Measurements from ENCODE around the gene WNK2.
"Not testable (repeated sequence)": the region's sequence is repeated elsewhere in the genome, so short reads cannot be mapped to it uniquely, and the experiment has no call there.

WNK2 gene

DNA sequence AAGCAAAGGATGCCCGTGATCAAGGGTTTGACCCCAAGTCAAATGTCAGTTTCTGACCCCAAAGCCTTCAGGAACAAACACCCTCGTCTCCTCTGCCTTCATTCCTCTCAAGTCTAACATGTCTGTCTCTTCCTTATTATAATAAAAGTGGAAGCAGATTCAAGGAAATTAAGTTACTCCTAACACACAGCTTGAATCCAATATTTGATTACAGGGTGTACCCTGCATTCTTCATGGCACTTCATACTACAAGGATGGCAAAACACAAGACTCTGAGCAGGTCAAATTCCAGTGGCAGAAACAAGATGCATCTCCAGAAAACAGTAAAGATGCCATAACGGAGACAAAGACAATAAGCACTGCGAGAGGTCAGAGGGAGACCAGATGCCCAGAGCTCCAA, 148.4 kb downstream of the WNK2 start:
- H2AFZ ChIP-seq (ENCODE audit: low read depth, low read length, severe bottlenecking): no peak overlapping the region
- no peak overlapping the region for H3K9ac ChIP-seq (ENCODE audit: low read length)
- no peak overlapping the region for H3K27ac ChIP-seq (ENCODE audit: low read depth, low read length)
- H3K4me2 ChIP-seq (ENCODE audit: low read depth, low read length, poor library complexity, severe bottlenecking): no peak overlapping the region
- H3F3A ChIP-seq (ENCODE audit: insufficient read depth): no peaks in the 10 kb centered on the region
- H3K36me3 ChIP-seq (ENCODE audit: low read length): no peaks in the 10 kb centered on the region
- peaks cover 5% of the 10 kb centered on the region; the same call in 1 of the 2 replicates for H3K9me3 ChIP-seq (ENCODE audit: insufficient read depth, low read length)
- H3K27me3 ChIP-seq (ENCODE audit: low read length): no peaks in the 10 kb centered on the region
- TF ChIP-seq, protein P1, sequence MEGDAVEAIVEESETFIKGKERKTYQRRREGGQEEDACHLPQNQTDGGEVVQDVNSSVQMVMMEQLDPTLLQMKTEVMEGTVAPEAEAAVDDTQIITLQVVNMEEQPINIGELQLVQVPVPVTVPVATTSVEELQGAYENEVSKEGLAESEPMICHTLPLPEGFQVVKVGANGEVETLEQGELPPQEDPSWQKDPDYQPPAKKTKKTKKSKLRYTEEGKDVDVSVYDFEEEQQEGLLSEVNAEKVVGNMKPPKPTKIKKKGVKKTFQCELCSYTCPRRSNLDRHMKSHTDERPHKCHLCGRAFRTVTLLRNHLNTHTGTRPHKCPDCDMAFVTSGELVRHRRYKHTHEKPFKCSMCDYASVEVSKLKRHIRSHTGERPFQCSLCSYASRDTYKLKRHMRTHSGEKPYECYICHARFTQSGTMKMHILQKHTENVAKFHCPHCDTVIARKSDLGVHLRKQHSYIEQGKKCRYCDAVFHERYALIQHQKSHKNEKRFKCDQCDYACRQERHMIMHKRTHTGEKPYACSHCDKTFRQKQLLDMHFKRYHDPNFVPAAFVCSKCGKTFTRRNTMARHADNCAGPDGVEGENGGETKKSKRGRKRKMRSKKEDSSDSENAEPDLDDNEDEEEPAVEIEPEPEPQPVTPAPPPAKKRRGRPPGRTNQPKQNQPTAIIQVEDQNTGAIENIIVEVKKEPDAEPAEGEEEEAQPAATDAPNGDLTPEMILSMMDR (IDR thresholded peaks at IDR 0.05; ENCODE audit: insufficient read depth, low read length, poor library complexity, severe bottlenecking): no peak
- no peak for TF ChIP-seq EZH2phosphoT487 (conservative IDR thresholded peaks at IDR 0.05; ENCODE audit: low read length)
- H4K20me1 ChIP-seq (ENCODE audit: low read depth, low read length): no peaks in the 10 kb centered on the region
- H3K9me2 ChIP-seq (replicated peaks; ENCODE audit: insufficient read depth, low read length): no peaks in the 10 kb centered on the region
- H3K79me2 ChIP-seq (ENCODE audit: insufficient read depth, low read length): no peaks in the 10 kb centered on the region
- no peak overlapping the region for H3K4me3 ChIP-seq (ENCODE audit: insufficient read depth, low read length, poor library complexity, severe bottlenecking)

DNA sequence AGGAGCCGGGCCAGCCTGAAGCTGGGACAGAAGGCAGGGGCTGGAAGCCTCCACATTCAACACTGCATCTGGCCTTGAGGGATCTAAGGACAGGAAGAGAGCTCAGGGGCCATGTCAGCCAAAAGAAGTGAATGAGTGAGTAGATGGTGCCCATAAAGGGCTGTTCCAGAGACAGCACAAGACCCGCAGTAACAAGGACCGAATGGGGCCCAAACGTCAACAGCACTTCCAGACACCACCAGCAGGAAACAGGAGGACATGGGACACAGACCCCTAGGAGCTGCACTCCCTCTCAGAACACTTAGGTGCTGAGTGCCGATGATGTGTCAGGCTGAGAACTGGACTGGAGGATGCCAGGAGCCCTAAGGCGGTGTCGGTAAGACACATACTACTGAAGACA, 152.8 kb downstream of the WNK2 start:
- Histone ChIP-seq H3K4me3 (ENCODE audit: insufficient read depth, low read length, poor library complexity, severe bottlenecking) (no peak overlapping the region), H3F3A (ENCODE audit: insufficient read depth) (no peaks in the 10 kb centered on the region), H3K79me2 (ENCODE audit: insufficient read depth, low read length) (no peaks in the 10 kb centered on the region), H3K36me3 (ENCODE audit: low read length) (no peaks in the 10 kb centered on the region), H3K9me2 (replicated peaks; ENCODE audit: insufficient read depth, low read length) (no peaks in the 10 kb centered on the region), H2AFZ (ENCODE audit: low read depth, low read length, severe bottlenecking) (no peak overlapping the region), H3K27me3 (ENCODE audit: low read length) (no peaks in the 10 kb centered on the region), H4K20me1 (ENCODE audit: low read depth, low read length) (no peaks in the 10 kb centered on the region), H3K27ac (ENCODE audit: low read depth, low read length) (no peak overlapping the region), H3K9ac (ENCODE audit: low read length) (no peak overlapping the region), H3K9me3 (ENCODE audit: insufficient read depth, low read length) (peaks cover 22% of the 10 kb centered on the region; the same call in 1 of the 2 replicates), H3K4me2 (ENCODE audit: low read depth, low read length, poor library complexity, severe bottlenecking) (no peak overlapping the region)
- TF ChIP-seq, protein P1 (IDR thresholded peaks at IDR 0.05; ENCODE audit: insufficient read depth, low read length, poor library complexity, severe bottlenecking): no peak
- no peak for TF ChIP-seq EZH2phosphoT487 (conservative IDR thresholded peaks at IDR 0.05; ENCODE audit: low read length)

DNA sequence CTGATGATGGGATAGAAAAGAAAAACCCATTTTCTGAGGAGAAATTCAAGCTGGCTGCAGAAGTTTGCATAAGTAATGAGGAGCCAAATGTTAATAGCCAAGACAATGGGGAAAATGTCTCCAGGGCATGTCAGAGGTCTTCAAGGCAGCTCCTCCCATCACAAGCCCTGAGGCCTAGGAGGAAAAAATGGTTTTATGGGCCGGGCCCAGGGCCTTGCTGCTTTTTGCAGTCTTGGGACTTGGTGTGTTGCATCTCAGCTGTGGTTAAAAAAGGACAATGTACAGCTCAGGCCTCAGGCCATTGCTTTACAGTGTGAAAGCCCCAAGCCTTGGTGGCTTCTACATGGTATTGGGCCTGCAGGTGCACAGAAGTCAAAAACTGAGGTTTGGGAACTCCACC, 154.3 kb downstream of the WNK2 start:
- H3K4me2 ChIP-seq (ENCODE audit: low read depth, low read length, poor library complexity, severe bottlenecking); H3K9me2 ChIP-seq (replicated peaks; ENCODE audit: insufficient read depth, low read length); H2AFZ ChIP-seq (ENCODE audit: low read depth, low read length, severe bottlenecking); H3K4me3 ChIP-seq (ENCODE audit: insufficient read depth, low read length, poor library complexity, severe bottlenecking); H3K79me2 ChIP-seq (ENCODE audit: insufficient read depth, low read length); H3K36me3 ChIP-seq (ENCODE audit: low read length); H3K9ac ChIP-seq (ENCODE audit: low read length); H3F3A ChIP-seq (ENCODE audit: insufficient read depth); H4K20me1 ChIP-seq (ENCODE audit: low read depth, low read length); H3K27me3 ChIP-seq (ENCODE audit: low read length); H3K27ac ChIP-seq (ENCODE audit: low read depth, low read length): not testable (repeated sequence)
- peaks cover 18% of the 10 kb centered on the region; the same call in 1 of the 2 replicates for H3K9me3 ChIP-seq (ENCODE audit: insufficient read depth, low read length)

DNA sequence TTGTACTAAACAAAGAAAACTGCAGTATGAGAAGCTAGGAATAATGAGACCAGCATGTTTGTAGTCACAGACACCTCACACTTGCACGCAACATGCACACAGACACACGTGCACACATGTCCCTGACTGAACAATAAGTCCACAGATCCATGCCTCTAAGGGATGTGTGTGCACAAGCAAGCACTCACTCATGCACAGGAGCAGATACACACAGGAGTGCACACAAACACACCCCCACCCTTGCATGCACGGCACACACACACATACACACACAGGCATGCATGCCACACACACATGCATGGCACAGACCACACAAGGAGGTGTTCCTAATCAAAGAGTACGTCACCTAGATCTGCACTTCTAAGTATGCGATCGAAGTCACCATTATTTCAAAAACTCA, 156.2 kb downstream of the WNK2 start:
- Histone ChIP-seq H2AFZ (ENCODE audit: low read depth, low read length, severe bottlenecking) (no peak overlapping the region), H4K20me1 (ENCODE audit: low read depth, low read length) (no peaks in the 10 kb centered on the region), H3K4me3 (ENCODE audit: insufficient read depth, low read length, poor library complexity, severe bottlenecking) (no peak overlapping the region), H3K79me2 (ENCODE audit: insufficient read depth, low read length) (no peaks in the 10 kb centered on the region), H3K9ac (ENCODE audit: low read length) (no peak overlapping the region), H3K27me3 (ENCODE audit: low read length) (no peaks in the 10 kb centered on the region), H3K4me2 (ENCODE audit: low read depth, low read length, poor library complexity, severe bottlenecking) (no peak overlapping the region), H3K9me3 (ENCODE audit: insufficient read depth, low read length) (peaks cover 18% of the 10 kb centered on the region; the same call in 1 of the 2 replicates), H3K27ac (ENCODE audit: low read depth, low read length) (no peak overlapping the region), H3K36me3 (ENCODE audit: low read length) (no peaks in the 10 kb centered on the region), H3F3A (ENCODE audit: insufficient read depth) (no peaks in the 10 kb centered on the region), H3K9me2 (replicated peaks; ENCODE audit: insufficient read depth, low read length) (no peaks in the 10 kb centered on the region)
- TF ChIP-seq, protein P1 (IDR thresholded peaks at IDR 0.05; ENCODE audit: insufficient read depth, low read length, poor library complexity, severe bottlenecking): no peak
- no peak for TF ChIP-seq EZH2phosphoT487 (conservative IDR thresholded peaks at IDR 0.05; ENCODE audit: low read length)

DNA sequence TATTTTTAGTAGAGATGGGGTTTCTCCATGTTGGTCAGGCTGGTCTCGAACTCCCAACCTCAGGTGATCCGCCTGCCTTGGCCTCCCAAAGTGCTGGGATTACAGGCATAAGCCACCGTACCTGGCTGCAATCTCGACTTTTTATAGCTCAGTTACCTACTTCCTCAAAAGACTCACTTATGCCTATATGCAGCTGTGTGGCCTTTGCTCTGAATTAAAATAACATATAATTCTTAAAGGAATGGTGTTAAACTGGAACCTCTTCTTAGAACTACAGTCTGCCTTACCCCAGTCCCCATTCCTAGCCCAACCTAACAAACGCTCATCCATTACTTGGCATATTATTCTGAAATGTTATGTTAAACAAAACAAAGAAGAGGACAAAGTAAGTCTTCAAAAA, 157.9 kb downstream of the WNK2 start:
- H3K9ac ChIP-seq (ENCODE audit: low read length); H3K27ac ChIP-seq (ENCODE audit: low read depth, low read length); H4K20me1 ChIP-seq (ENCODE audit: low read depth, low read length); H3K4me2 ChIP-seq (ENCODE audit: low read depth, low read length, poor library complexity, severe bottlenecking); H3K79me2 ChIP-seq (ENCODE audit: insufficient read depth, low read length); H3F3A ChIP-seq (ENCODE audit: insufficient read depth); H3K9me2 ChIP-seq (replicated peaks; ENCODE audit: insufficient read depth, low read length); H3K36me3 ChIP-seq (ENCODE audit: low read length); H3K4me3 ChIP-seq (ENCODE audit: insufficient read depth, low read length, poor library complexity, severe bottlenecking); H2AFZ ChIP-seq (ENCODE audit: low read depth, low read length, severe bottlenecking); H3K27me3 ChIP-seq (ENCODE audit: low read length): not testable (repeated sequence)
- H3K9me3 ChIP-seq (ENCODE audit: insufficient read depth, low read length): peaks cover 18% of the 10 kb centered on the region; the same call in 1 of the 2 replicates

DNA sequence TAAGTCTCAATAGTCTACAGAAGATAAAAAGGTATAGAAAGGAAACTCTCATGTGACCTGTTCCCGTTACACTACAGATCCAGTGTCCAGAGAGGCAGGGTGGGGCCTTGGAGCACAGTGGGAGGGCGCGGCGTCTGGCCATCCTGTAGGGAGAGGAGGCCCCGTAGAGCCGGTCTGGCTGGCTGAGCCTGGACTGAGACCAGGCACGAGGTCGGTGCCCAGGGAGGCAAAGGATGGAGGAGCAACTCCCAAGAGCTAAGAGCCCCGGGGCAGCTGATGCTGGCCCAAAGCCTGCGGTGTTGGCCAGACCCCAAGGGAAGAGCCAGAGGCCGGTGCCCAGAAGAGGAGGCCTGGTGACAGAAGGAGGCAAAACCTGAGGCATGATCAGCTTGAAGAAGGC, 158.5 kb downstream of the WNK2 start:
- H2AFZ ChIP-seq (ENCODE audit: low read depth, low read length, severe bottlenecking); H3K79me2 ChIP-seq (ENCODE audit: insufficient read depth, low read length); H3F3A ChIP-seq (ENCODE audit: insufficient read depth); H3K4me2 ChIP-seq (ENCODE audit: low read depth, low read length, poor library complexity, severe bottlenecking); H3K9ac ChIP-seq (ENCODE audit: low read length); H3K9me2 ChIP-seq (replicated peaks; ENCODE audit: insufficient read depth, low read length); H3K4me3 ChIP-seq (ENCODE audit: insufficient read depth, low read length, poor library complexity, severe bottlenecking); H3K36me3 ChIP-seq (ENCODE audit: low read length); H4K20me1 ChIP-seq (ENCODE audit: low read depth, low read length); H3K27ac ChIP-seq (ENCODE audit: low read depth, low read length); H3K27me3 ChIP-seq (ENCODE audit: low read length): not testable (repeated sequence)
- peaks cover 18% of the 10 kb centered on the region; the same call in 1 of the 2 replicates for H3K9me3 ChIP-seq (ENCODE audit: insufficient read depth, low read length)
